ENCODE data around the gene DTD2.
"Not testable (repeated sequence)": the region's sequence is repeated elsewhere in the genome, so short reads cannot be mapped to it uniquely, and the experiment has no call there.

The DTD2 gene

DNA sequence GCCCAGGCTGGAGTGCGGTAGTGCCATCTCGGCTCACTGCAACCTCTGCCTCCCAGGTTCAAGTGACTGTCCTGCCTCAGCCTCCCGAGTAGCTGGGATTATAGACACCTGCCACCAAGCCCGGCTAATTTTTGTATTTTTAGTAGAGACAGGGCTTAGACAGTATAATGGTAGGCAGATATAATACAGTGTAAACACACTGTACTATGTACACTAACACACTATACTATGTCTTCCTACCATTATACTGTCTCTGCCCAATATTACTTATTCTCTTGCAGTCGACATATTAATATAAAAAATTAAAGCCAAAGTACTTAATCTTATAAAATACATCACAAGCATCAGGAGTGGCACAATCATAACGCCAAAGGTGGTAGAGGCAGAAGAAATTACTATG is 15.0 kb downstream of the DTD2 start:
- in situ Hi-C loops (cut with MboI; ENCODE audit: low sequenced_read_pairs), result no loop called here

DNA sequence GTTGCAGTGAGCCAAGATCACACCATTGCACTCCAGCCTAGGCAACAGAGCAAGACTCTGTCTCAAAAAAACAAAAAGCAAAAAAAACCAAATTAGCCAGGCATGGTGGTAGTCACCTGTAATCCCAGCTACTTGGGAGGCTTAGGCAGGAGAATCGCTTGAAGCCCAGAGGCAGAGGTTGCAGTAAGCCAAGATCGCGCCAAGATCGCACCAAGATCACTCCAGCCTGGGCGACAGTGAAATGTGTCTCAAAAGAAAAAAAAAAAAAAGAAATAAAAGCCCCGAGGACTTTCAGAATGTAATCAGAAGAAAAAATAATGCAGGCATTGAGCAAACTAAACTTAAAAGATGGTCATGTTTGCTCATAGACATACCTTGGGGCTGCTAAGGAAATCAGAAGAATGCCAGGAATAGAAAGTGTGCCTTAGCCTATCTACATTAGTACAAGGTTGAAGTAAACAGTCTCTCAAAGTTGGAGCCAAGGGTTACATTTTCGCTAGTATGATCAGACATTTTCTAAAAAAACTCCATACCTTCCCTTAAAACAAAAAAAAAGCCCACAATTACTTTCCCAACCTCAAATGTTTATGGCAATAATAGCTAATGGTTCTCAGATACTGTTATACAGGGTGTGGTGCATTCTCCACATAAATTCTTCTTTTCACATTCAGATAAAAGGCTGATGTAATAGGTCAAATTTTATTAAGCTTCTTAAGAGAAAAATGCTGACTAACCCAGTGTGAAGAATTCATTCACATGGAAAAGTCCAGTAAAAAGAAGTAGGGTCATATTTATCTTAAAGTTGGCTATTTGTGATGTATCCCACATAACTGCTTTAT is 15.8 kb downstream of the DTD2 start:
- in situ Hi-C loops (cut with MboI; ENCODE audit: low sequenced_read_pairs), result no loop called here

DNA sequence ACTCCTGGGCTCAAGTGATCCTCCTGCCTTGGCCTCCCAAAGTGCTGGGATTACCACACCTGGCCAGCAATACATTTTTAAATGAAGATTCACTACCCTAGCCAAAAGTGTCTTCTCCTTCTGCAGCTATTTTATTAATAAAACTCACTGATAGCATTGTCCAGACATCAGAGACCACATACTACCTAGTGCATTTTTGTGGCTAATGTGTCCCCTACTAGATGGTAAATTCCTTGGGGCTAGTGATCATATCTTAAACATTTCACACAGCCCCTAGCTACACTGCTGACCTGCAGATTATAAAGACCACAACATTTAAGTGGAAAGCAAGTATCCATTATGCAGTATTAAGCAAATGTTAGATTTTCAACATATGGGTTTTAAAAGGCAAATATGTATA is 17.0 kb downstream of the DTD2 start:
- in situ Hi-C loops (cut with MboI; ENCODE audit: low sequenced_read_pairs), result no loop called here

DNA sequence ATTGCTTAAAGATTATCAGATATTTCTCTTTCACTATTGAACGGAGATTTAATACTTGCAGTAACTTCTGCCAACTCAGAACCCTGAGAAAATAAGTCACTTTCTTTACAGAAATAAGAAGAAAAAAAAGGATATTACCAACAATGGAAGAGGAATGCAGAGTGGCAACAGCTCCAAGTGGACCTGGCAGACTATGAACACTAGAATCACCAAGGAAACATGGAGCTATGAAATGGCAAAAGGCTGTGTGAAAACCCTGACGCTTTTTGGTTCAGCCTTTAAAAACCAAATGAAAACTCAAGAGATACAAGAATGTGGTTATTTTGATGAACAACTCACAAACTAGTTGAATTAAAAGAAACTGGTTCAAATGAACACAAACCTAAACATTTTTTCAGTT is 17.7 kb downstream of the DTD2 start:
- in situ Hi-C loops (cut with MboI; ENCODE audit: low sequenced_read_pairs), result no loop called here

DNA sequence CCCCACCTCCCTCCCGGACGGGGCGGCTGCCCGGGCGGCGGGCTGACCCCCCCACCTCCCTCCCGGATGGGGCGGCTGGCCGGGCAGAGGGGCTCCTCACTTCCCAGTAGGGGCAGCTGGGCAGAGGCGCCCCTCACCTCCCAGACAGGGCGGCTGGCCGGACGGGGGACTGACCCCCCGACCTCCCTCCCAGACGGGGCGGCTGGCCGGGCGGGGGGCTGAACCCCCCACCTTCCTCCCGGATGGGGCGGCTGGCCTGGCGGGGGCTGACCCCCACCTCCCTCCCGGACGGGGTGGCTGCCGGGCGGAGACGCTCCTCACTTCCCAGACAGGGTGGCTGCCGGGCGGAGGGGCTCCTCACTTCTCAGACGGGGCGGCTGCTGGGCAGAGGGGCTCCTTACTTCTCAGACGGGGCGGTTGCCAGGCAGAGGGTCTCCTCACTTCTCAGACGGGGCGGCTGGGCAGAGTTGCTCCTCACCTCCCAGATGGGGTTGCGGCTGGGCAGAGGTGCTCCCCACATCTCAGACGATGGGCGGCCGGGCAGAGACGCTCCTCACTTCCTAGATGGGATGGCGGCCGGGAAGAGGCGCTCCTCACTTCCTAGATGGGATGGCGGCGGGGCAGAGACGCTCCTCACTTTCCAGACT is 20.1 kb downstream of the DTD2 start:
- in situ Hi-C loops (cut with MboI; ENCODE audit: low sequenced_read_pairs), result not testable (repeated sequence)

DNA sequence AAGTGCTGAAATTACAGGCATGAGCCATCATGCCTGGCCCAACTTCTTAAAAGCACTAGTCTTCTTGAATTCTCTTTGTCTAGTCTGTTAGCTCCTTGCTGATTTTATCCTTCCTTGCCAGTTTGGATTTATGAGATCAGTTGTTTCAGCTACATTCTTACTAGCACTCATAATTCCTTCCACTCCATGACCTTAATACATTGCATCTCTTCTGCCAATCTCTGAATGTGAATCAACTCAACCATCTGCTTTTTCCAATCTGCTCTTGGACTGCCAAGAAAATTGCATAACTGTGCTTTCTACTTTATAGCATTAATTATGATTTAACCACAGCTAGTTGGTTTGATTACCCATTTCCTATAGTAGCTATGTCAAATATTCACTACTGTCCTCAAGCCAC is 22.0 kb downstream of the DTD2 start:
- in situ Hi-C loops (cut with MboI; ENCODE audit: low sequenced_read_pairs), result no loop called here

DNA sequence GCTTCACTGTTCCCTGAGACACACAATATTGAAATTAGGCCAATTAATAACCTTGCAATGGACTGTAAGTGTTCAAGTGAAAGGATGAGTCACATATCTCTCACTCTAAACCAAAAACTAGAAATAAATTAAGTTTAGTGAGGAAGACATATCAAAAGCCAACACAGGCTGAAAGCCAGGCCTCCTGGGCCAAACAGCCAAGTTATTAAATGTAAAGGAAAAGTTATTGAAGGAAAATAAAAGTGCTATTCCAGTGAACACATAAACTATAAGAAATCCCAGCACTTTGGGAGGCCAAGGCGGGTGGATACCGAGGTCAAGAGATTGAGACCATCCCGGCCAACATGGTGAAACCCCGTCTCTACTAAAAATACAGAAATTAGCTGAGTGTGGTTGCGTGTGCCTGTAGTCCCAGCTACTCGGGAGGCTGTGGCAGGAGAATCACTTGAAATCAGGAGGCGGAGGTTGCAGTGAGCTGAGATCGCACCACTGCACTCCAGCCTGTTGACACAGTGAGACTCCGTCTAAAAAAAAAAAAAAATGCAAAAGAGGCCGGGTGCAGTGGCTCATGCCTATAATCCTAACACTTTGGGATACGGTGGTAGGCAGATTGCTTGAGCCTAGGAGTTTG is 26.6 kb downstream of the DTD2 start:
- in situ Hi-C loops (cut with MboI; ENCODE audit: low sequenced_read_pairs), result no loop called here

DNA sequence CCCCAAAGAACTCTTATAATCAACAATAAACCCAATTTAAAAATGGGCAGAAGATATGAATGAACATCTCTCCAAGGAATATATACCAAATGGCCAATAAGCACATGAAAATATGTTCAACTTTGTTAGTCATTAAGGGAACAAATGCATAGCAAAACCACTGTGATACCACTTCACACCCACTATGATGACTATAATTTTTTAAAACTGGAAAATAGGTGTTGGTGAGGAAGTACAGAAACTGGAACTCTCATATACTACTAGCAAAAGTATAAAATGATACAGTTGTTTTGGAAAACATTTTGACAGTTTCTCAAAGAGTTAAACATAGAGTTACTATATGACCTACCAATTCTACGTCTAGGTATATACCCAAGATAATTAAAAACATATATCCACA is 27.5 kb downstream of the DTD2 start:
- in situ Hi-C loops (cut with MboI; ENCODE audit: low sequenced_read_pairs), result no loop called here

DNA sequence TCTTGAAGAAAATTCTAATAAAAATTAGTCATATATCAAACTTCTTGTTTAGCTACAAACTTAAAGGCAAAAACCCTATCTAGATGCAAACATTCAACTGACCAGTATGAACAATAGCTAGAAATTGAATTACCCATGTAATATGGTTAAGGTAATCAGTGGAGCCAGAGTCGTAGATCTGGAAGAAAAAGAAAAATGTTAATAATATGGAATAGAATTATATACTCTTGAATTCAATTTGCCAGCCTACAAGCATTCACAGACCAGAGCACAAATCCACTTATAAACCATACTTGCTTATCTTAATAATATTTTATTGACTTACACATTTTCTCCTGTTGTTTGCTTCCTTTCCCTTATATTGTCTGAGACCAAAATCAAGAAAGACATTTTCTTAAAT is 29.3 kb downstream of the DTD2 start:
- in situ Hi-C loops (cut with MboI; ENCODE audit: low sequenced_read_pairs), result no loop called here

DNA sequence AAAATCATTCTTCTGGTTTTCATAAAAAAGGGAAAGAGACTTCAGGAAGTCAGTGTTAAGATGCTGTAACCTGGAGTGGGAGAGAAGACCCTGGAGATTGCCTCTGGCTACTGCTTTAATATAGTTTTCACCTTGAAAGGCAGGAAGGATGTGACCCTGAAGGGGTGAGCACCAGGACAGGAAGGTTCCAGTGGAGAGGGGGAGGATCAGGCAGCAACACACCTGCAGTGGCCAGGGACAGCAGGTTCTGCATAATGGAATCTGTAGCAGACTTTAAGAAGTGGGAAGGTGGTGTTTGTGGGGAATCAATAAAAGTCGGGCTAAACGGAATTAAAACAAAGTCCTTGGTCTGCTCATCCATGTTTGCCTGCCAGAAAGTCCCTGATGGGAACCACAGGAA is 30.6 kb downstream of the DTD2 start:
- in situ Hi-C loops (cut with MboI; ENCODE audit: low sequenced_read_pairs), result no loop called here

DNA sequence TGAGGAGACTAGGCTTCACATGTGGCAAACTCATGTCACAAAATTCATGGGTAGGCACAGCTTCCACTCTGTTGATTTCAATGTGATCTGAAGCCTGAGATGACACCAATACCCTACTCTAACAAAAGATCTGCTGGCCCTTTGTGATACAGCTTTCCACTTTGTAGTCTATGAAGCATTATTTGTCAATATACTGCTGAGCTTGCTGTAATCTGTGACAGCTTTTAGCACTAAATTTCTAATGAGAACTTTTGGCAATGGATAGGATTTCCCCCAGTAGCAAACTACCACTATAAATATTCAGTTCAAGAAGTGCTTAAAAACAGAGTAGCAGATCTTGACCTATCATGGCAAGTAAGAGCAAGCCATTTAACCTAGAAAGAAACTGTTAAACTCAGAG is 31.4 kb downstream of the DTD2 start:
- in situ Hi-C loops (cut with MboI; ENCODE audit: low sequenced_read_pairs), result no loop called here

DNA sequence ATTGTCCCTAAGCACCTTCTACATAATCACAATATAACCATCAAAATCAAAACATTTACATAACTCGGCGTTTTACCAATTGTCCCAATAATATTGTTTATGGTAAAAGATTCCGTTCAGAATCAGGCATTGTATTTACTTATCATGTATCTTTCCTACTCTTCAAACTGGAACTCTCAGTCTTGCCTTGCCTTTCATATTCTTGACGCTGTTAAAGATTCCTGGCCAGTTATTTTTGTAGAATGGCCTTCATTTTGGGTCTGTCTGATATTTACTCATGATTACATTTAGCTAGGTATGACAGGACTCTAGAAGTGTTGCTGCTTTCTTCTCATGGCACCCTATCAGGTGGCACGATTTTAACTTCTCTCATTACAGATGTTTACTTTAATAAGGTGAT is 36.1 kb downstream of the DTD2 start:
- in situ Hi-C loops (cut with MboI; ENCODE audit: low sequenced_read_pairs), result no loop called here

DNA sequence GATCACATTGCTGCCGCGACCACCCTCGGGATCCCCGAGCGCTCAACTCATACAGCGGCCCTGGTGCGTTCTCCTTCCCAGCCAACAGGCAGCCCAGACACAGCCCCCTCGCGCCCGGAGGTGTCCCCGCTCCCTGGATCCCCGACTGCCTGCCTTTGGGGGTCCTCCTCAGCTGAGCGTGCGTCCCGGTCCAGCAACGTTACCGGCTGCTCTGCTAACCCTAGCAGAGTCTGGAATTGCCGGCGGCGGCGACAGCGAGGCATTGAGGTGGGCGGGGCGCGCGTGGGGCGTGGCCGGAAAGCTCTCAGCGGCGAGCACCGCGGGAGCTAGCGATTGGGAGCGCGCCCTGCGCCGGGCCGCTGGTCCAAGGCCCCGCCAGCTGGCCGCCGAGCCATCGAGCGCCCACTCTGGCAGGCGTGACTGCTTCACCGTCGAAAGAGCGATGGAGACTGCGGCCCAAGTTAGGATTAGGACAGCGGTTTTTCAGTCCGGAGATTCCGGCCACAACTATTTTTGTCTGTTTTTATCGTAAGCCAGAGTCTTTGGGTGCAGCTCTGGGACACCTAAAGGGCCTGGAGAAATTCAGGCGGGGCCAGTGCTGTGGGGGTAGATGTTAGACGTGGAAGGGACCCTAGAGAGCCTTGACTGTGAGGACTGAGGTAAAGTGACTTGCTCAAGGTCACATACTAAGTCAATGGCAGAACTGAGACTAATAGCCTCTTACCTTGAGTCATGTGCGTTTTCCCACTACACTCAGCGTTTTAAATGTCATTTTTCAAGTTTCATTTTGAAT is 36.8 kb downstream of the DTD2 start, which contains the start of gene HEATR5A:
Gene HEATR5A (minus strand): TSS at position 232 of the 793 bp plus-strand sequence. CDS start 17,575 bp downstream, outside the sequence.
- in situ Hi-C loops (cut with MboI; ENCODE audit: low sequenced_read_pairs), result no loop called here

DNA sequence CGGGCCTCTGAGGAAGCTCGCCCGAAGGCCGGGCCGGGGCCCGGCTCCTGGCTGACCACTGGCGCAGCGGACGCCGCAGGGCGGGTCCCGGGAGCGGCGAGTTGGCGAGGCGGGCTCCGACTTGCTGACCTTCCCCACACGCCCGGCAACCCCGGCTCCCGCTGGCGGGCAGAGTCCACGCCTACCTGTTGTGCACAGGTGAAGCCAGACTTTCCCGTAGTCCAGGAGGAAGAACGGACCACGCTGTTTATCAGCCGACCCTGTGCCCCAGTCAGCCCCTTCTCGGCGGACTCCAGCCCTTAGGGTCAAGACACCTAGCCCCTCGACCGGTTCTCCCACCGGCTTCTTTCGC is 37.4 kb downstream of the DTD2 start:
- in situ Hi-C loops (cut with MboI; ENCODE audit: low sequenced_read_pairs), result no loop called here

DNA sequence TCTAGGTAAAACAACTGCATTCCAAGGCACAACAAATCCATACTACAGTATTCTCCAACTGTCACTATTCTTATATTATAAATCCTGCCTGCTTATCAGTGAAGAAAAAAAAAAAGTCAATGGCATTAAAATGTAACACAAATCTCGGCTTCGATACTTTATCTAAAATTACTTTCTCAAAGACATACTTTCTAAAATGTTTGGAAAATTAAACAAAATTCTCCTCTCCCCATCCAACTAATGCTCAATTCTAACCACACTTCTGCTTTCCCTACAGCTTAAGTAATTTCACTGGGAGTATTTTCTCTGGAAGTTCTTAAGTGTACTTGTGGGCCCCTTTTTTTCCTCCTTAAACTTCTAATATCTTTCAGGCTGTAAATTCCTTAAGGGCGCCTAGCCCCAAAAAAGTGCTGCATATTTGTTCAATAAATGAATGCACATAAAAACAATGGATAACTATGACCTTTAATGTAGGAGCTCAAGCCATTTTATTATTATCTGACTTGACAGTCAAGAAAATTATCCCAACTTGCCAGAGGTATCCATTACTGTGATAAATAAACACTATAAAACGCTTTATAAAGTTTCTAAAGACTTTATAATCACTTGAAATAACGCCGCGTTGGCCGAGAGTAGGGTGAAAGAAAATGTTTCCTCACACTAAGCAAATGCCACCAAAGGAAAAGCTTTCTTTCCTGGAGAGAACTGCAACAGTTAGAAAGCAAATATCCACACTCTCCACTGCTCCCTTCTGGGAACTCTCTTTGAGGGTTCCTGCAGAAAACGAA is 37.9 kb downstream of the DTD2 start:
- in situ Hi-C loops (cut with MboI; ENCODE audit: low sequenced_read_pairs), result no loop called here

DNA sequence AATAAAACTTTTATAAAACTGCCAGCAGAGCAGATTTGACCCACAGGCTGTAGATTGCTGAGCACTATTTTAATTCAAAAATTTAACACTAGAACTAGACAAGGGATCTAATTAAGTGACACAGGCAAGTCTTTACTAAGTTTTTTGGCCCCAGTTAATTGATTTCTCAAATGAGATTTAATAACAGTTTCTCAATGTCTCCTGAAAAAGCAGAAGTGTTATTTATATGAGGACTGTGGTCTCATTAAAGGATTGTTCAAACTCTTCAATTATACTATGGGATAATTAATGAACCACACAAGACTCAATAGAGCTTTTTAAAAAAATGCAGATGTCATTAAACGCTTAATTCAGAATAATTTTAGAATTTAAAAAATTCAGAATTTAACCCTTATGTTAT is 38.9 kb downstream of the DTD2 start:
- in situ Hi-C loops (cut with MboI; ENCODE audit: low sequenced_read_pairs), result no loop called here

DNA sequence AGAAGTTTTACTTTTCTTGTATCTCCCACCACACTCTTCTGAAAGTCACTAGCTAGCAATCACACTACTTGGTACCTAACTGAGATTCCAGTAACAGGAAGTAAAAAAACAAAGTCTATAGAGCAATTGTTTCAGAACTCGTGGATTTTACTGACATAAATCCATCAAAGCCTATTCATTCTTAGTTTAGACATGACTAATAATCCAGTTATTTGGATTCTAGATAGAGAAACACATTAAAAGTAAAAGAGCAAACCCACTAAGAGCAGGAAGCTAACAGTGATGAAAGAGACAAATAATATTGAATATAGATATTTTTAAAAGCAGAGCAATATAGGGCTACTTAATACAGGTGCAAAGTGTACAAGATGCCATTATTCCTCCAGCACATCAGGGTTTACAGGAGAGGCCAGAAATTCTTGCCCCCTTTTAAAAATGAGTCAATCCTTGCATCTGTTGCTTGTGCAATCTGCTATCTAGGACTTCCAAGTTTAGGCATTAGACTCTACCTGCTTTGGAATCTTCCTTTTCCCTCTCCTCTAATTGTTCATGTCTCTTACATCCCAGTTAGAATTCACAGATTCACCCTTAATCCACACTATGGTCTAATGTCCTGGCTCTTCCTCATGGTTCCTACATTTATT is 43.0 kb downstream of the DTD2 start:
- in situ Hi-C loops (cut with MboI; ENCODE audit: low sequenced_read_pairs), result no loop called here

DNA sequence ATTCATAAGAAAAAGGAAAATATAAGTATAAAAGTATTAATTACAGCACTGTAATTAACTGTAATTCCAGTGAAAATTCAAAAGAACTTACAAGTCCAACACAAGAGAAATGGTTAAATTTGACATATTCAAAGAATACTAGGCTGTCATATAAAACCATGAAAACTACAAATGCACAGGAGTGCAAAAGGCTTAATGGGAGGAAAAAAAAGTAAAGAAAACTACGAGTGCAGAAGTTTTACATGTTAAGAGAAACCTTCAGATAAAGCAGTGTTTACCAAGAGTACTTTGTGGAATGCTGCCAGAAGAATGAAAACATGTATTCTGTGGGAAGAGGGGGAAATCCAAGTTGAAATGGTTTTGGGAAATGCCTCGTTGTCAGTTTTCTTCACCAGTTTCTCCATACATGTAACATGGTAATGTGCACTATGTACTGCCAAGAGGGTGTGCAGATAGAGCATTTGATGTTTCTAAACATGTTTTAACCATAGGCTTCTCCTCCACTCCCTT is 46.0 kb downstream of the DTD2 start:
- in situ Hi-C loops (cut with MboI; ENCODE audit: low sequenced_read_pairs), result no loop called here

DNA sequence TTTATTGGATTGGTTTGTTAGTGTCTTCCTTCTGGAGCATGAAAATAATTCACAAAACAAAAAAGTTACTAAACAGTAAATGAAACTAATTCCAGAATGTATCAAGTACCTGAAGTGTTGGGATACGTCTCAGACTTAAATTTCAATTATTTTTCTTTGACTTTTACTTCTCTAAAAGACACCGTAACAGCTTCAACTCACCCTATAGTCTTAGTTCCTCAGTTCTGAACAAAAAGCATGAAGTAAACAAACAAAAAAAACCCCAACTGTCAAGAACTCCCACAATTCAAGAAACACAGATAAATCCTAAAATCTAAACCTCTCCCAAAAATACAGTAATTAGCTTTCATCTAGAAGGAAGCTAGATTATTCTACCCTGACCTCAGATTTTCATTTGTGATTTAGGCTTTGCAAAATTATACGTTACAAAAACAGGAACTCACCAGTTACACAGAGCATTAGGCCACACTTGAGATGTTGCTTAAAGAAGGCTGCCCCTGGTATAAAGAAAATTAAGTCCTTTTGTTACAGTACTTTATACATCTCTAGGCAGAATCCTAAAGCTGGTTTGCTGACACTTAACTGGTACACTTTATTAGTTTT is 47.2 kb downstream of the DTD2 start:
- in situ Hi-C loops (cut with MboI; ENCODE audit: low sequenced_read_pairs), result no loop called here

Data from HL-60/S4 treated with phorbol 12-myristate 13-acetate at 8.2 ng/mL for 4 days and 3 days (cell line).